ENCODE data around the gene ITPK1. TPM values are rescaled to one million over a fixed set of nuclear protein-coding genes. Genes with fewer than 3 reads are reported as not detected.

ITPK1 gene
- total and polyA plus RNA-seq, 10 of the 15 experiments (the other 5 are each of a cell fraction or from before 2014, with no cell fraction given) = 1.3 to 73.2 (median 27.0) TPM

DNA sequence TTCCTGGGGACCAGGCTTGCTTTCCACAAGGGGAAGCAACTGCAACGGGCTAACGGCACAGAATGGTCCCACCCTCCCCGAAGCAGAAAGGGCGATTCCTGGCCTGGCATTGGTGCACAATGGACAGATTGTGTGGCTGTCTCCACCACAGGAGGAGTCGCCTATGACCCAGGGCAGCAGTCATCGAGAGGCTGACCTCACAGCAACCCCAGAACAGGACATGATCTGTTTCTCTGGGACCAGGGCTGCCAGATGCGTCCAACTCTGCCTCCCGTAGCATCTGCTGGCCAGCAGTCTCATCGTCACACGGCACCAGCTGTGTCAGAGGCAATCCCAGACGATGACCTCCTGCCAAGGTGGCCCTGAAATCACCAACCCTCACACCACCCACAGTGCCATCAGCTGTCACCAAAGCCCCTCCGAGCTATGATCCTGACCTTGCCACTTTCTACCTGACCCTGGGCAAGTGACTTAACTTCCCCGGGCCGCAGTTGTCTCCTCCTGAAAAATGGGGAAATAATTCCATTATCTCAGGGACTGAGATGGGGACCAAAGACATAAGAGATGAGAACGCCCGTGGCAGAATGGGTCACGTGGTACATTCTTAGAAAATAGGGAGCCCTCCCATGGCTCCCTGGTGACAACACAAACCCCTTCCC is 106.1 kb downstream of the ITPK1 start (continued):
- TF ChIP-seq, protein P1, sequence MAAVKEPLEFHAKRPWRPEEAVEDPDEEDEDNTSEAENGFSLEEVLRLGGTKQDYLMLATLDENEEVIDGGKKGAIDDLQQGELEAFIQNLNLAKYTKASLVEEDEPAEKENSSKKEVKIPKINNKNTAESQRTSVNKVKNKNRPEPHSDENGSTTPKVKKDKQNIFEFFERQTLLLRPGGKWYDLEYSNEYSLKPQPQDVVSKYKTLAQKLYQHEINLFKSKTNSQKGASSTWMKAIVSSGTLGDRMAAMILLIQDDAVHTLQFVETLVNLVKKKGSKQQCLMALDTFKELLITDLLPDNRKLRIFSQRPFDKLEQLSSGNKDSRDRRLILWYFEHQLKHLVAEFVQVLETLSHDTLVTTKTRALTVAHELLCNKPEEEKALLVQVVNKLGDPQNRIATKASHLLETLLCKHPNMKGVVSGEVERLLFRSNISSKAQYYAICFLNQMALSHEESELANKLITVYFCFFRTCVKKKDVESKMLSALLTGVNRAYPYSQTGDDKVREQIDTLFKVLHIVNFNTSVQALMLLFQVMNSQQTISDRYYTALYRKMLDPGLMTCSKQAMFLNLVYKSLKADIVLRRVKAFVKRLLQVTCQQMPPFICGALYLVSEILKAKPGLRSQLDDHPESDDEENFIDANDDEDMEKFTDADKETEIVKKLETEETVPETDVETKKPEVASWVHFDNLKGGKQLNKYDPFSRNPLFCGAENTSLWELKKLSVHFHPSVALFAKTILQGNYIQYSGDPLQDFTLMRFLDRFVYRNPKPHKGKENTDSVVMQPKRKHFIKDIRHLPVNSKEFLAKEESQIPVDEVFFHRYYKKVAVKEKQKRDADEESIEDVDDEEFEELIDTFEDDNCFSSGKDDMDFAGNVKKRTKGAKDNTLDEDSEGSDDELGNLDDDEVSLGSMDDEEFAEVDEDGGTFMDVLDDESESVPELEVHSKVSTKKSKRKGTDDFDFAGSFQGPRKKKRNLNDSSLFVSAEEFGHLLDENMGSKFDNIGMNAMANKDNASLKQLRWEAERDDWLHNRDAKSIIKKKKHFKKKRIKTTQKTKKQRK (IDR thresholded peaks at IDR 0.05; ENCODE audit: low read depth, low read length) = no peak
- no peak for TF ChIP-seq MTA3 (IDR thresholded peaks at IDR 0.05; ENCODE audit: borderline replicate concordance, low read length)
- TF ChIP-seq, protein P2, sequence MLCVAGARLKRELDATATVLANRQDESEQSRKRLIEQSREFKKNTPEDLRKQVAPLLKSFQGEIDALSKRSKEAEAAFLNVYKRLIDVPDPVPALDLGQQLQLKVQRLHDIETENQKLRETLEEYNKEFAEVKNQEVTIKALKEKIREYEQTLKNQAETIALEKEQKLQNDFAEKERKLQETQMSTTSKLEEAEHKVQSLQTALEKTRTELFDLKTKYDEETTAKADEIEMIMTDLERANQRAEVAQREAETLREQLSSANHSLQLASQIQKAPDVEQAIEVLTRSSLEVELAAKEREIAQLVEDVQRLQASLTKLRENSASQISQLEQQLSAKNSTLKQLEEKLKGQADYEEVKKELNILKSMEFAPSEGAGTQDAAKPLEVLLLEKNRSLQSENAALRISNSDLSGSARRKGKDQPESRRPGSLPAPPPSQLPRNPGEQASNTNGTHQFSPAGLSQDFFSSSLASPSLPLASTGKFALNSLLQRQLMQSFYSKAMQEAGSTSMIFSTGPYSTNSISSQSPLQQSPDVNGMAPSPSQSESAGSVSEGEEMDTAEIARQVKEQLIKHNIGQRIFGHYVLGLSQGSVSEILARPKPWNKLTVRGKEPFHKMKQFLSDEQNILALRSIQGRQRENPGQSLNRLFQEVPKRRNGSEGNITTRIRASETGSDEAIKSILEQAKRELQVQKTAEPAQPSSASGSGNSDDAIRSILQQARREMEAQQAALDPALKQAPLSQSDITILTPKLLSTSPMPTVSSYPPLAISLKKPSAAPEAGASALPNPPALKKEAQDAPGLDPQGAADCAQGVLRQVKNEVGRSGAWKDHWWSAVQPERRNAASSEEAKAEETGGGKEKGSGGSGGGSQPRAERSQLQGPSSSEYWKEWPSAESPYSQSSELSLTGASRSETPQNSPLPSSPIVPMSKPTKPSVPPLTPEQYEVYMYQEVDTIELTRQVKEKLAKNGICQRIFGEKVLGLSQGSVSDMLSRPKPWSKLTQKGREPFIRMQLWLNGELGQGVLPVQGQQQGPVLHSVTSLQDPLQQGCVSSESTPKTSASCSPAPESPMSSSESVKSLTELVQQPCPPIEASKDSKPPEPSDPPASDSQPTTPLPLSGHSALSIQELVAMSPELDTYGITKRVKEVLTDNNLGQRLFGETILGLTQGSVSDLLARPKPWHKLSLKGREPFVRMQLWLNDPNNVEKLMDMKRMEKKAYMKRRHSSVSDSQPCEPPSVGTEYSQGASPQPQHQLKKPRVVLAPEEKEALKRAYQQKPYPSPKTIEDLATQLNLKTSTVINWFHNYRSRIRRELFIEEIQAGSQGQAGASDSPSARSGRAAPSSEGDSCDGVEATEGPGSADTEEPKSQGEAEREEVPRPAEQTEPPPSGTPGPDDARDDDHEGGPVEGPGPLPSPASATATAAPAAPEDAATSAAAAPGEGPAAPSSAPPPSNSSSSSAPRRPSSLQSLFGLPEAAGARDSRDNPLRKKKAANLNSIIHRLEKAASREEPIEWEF (IDR thresholded peaks at IDR 0.05; ENCODE audit: insufficient replicate concordance, low read depth, low read length) = no peak
- TF ChIP-seq, protein P3, sequence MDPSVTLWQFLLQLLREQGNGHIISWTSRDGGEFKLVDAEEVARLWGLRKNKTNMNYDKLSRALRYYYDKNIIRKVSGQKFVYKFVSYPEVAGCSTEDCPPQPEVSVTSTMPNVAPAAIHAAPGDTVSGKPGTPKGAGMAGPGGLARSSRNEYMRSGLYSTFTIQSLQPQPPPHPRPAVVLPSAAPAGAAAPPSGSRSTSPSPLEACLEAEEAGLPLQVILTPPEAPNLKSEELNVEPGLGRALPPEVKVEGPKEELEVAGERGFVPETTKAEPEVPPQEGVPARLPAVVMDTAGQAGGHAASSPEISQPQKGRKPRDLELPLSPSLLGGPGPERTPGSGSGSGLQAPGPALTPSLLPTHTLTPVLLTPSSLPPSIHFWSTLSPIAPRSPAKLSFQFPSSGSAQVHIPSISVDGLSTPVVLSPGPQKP (IDR thresholded peaks at IDR 0.05; ENCODE audit: low read depth, low read length) = no peak
- no peak for TF ChIP-seq NFIC (IDR thresholded peaks at IDR 0.05; ENCODE audit: low read depth, low read length)
- TF ChIP-seq RBBP5 (conservative IDR thresholded peaks at IDR 0.05) = no peak

Data from GM12878 (cell line).